Measurements from ENCODE around the gene NCR2.

Gene NCR2

DNA sequence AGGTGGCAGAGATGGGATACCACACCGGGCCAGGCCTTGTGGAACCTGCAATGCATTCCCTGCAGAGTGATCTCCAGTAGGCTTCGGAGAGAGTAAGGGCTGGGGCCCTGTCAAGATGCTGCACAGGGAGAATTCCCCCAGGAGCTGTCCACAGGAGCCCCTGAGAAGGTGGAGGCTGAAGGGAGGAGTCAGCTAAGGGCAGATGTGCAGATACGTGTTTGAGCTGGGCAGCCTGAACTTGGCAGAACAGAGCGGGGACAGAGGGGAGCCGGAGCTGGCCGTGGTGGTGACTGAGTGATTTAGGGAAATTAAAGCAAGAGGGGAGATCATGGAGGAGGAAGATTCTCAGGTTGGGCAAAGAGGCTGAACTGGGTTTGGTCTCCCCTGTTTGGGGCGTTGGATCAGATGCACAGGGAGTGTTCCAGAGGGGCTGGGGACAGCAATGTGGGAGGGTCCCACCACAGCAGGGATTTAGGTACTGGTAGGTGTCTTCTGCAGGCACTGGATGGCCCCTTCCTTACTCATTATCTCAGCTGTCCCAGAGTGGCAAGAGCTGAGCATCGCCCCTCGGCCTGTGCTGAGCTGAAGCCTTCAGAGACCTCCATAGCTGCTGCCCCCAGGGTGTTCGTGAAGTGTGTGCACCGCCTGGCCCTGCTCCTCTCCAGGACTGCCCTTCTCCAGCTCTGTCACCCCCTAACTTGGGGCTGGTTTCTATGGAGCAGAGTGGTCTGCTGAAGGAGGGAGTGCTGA, 3.8 kb upstream of the NCR2 start:
- no peak for DNase-seq (ENCODE audit: low read depth in 2 of 2)

DNA sequence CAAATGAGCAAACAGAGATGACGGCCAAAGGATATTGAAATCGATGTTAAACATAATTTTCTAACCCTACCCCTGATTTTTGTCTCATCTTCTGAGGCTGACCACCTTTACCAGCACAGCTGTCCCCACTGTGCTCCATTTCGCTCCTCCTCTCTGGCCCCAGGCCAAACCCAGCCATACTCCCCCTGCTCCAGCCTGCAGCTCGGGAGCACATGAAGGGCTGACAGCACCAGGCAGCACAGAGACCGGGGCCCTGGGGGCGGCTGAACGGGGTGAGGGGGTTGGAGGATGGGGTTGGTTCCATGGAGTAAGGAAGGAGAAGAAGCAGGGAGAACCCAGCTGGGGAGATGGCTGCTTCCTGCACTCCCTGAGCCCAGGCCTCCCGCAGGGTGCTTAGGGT, 3.2 kb upstream of the NCR2 start:
- DNase-seq (ENCODE audit: low read depth in 2 of 2): no peak

DNA sequence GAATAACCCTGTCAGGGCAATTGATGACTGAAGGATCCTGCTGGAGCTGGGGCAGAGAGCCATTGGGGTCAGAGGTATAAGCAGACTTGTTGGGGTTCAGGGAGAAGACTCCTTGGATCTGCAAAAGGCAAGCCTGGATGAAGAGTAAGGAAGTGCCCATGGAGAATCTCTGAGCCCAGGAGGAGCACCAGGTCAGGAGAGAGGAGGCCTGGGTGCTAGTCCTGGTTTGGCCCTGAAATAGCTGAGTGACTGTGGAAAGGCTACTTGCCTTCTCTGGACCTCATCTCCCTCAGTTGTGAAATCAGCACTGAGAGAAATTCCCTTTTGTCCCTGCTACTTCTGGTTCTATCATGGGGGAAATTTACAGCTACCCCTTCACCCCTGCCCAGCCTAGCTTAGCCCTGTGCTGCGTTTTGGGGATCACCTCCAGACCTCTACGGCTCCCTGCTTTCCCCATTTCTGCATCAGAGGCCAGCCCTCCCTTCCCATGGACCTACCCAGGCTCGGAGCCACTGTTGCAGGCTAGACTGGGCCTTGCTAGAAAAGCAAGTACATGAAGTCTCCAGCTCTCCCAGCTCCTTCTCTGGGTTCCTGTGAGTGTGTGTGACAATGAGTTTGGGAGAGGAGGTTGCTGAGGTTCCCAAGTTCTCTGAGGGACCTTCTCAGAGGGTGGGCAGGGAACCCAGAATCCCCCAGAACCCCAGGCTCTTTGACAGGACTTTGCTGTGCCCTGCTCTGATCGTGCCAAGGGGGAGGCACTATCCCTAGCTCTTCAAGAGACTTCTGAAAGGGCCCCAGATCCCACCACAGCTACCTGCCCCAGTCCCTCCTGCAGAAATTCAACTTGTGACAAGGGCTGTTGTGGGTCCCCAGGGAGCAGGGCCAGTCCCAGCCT, 2.3 kb upstream of the NCR2 start:
- no peak for DNase-seq (ENCODE audit: low read depth in 2 of 2)

DNA sequence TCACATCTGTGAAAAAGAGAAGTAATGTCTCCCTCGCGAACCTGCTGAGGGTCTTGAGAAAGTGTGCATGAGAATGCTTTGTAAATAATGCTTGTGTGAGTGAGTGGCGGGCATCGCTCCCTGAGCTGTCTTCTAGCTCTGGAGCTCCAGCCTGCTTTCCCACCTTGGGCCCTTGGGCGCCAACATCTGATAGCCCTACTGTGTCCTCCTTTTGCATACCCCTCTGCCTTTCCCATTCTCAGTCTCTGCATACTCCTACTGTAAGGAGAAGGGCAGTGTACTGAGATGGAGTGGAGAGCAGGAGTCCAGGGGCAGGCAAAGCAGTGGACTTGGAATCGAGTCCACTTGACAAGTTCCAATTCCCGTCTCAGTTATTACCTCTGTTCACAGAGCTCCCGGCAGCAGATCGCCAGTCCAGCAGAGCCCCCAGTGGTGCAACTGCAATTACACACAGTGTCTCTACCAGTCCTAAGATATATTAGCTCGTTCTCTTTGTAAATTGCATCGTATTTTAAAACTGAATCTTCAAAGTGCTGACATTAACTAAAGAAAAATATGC, 847 bp upstream of the NCR2 start:
- no peak for DNase-seq (ENCODE audit: low read depth in 2 of 2)

DNA sequence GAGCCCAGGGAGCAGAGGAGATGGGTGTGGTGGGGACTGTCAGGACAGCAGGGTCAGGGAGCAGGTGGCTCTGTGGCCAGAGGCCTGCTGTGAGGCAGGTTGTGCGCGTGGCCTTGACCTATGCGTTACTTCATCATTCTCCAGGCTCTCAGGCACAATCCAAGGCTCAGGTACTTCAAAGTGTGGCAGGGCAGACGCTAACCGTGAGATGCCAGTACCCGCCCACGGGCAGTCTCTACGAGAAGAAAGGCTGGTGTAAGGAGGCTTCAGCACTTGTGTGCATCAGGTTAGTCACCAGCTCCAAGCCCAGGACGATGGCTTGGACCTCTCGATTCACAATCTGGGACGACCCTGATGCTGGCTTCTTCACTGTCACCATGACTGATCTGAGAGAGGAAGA, 535 bp downstream of the NCR2 start:
- DNase-seq (ENCODE audit: low read depth in 2 of 2): no peak

DNA sequence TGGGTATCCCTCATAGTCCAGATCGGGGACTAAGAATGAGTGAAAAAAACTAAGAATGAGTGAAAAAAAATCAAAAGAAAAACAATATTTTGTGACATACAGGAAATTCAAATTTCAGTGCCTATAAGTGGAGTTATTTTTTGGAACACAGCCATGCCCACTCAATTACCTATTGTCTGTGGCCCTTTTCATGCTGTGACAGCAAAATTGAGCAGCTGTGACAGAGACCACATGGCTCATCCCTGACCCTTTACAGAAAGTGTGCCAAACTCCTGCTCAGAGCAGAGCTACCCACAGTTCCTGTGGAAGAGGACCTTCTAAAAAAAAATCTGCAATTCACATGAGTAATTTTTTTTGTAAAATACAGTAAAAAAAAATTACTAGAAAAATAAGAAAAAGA, 1.4 kb downstream of the NCR2 start:
- DNase-seq (ENCODE audit: low read depth in 2 of 2): no peak

DNA sequence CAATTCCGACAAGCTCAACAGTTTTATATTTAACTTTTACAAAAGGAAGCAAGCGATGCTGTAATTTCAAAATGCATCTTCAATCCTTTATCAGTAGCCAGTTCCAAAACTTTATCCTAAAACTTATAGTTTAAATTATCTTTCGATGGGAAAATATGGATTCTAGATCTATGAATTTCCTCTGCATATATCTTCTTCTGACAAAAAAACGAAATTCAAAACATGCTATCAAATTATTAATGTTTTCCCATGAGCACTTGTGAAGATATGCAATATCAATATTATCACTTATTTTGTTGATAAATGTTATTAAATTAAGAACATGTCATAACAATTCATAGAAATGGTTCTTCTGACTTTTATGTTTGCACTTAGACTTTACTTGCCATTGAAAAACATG, 2.3 kb downstream of the NCR2 start:
- no peak for DNase-seq (ENCODE audit: low read depth in 2 of 2)

DNA sequence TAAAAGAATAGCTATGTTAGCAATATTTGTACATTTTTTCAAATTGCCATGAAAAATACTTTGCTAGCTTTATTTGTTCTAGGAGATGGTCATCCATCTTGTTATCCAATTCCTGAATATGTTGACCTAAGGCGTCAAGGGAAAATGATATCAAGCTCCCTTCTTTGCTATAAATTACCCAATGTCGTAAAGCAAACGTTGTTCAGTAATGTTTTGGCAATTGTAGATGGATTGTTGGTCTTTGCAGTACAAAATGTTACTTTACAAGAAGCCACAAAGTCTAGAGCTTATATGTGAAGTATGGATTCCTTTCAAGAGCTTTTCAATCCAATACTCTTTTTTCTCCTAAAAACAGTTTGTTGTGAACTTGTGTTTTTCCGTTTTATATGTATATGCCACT, 3.3 kb downstream of the NCR2 start:
- no peak for DNase-seq (ENCODE audit: low read depth in 2 of 2)

DNA sequence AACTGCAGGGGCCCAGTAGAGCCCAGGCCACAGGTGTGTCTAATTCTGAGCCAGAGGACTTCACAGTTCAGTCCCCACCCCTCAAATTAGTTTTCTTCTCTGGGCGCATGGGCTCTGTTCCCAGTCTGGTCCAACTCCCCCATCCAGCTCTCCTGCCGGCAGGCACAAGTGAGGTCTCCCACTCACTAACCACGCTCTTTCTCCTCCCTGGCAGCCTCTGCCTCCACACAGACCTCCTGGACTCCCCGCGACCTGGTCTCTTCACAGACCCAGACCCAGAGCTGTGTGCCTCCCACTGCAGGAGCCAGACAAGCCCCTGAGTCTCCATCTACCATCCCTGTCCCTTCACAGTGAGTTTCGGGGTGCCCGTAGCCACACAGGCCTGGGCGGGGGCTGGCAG, 6.2 kb downstream of the NCR2 start:
- DNase-seq (ENCODE audit: low read depth in 2 of 2): no peak

DNA sequence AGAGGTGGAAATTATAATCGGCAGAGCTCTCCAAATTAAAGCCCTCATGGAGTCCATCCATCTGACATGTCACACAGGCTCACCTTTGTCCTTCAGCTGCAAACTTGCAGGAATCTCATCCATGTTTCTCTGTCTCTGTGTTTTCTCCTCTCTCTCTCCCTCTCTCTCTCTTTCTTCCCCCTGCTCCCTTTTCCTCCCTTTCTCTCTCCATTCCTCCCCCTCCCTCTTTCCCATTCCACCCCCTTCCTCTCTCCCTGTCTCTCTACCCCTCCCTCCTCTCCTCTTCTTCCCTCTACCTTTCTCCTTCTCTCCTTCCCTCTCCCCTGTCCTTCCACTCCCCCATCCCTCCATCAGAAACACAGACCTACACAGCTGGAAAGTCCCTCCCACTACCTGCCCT, 6.8 kb downstream of the NCR2 start:
- no peak for DNase-seq (ENCODE audit: low read depth in 2 of 2)

DNA sequence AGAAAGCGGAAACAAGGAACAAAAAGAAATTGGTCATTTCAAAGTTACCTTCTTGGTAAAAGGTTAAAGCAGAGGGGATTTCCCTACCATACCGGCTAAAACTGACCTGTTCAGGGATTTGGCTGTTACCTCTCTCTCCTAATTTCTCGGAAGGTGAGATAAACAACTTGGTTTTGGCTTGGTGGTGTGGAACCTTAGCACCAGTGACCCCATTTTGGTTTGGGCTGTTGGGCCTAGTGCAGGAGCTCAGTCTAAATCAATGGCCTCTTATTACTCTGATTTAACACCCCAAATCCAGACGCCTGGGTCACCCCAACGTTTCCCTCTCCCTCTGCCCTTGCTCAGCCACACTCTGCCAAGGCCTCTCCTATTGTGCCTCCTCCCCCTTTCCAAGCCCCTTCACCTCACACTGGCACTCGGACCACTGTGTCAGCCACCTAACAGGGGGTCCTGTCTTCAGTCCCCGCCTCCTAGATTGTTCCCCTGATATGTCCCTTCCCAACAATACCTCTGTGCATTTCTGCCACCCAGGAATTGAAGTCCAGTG, 8.3 kb downstream of the NCR2 start:
- DNase-seq (ENCODE audit: low read depth in 2 of 2): no peak

DNA sequence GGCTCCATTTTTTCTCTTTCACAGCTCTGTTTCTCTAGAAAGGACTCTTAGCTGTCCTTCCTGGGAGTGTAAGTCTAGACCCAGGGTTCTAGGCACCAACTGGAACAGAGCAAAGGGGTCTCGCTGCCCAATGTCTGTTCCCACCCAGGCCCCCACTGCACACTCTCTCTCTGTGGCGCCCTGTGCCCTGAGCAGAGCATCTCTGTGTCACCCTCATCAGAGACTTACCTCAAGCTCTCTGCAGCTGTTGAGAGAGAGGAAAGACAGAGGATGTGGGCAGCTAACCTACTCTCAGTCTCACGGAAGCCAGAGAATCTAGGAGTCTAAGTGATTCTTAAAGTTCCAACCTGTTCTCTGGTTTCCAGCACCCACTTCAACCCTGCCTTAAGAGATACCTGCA, 9.5 kb downstream of the NCR2 start:
- DNase-seq (ENCODE audit: low read depth in 2 of 2): no peak

DNA sequence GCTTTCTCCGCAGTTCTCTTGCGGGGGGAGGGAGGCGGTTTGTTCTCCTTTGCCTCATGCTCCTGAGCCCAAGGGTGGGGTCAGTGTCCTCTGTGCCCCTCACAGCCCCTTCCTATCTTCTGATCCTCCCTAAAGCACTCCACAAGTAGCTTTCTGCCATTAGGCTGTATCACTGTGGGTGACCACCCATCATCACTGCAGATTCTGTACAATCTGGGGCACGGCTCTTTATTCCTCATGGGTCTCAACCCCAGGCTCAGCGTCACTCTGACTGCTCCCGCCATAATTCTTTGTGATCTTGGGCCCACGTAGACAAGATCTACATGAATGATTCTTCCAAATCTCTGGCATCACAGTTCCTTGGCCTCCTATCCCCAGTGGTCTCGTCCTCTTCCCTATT, 10.5 kb downstream of the NCR2 start:
- no peak for DNase-seq (ENCODE audit: low read depth in 2 of 2)

DNA sequence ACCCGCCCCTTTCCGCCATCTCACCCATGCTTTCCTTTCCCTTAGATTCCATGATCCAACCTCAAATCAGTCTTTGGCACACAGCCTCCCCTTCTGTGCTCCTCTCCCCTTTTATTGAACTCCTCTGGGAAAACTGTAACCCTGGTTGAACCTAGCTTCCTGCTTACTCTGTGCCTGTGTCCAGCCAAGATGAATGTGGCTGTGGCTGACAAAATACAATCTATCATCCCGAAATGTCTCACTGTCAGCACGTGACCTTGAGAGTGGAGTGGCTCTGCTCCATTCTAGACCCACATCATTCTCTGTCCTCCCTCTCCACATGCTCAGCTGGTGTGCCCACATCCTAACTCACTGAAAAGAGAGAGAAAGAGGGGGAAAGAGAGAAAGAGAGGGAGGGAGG, 11.0 kb downstream of the NCR2 start:
- no peak for DNase-seq (ENCODE audit: low read depth in 2 of 2)

DNA sequence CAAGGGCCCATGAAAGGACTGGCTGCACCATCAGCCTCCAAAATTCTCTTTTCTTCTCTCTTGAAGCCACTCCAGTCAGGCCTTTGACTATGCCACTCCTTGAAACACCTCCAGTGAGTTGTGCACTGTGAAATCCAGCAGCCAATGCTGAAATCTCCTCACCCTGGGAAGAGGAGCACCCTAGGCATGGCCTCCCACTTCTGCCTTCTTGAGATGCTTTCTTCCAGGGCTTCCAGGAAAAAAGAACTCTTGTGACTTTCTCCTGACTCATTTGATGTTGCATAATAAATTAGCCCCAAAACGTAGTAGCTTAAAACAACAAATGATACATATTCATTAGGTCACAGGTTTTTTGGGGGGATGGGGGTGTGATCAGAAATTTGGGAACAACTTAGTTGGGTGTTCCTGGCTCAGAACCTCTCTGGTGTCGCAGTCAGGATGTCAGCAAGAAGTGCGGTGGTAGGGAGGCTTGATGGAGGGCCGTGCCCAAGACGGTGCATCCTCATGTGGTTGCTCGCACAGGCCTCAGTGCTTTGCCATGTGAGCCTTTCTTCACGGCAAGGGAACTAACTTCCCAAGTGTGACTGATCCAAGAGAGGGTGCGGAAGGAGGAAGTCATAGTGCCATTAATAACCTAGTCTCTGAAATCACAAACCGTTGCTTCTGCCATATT, 12.1 kb downstream of the NCR2 start:
- no peak for DNase-seq (ENCODE audit: low read depth in 2 of 2)

DNA sequence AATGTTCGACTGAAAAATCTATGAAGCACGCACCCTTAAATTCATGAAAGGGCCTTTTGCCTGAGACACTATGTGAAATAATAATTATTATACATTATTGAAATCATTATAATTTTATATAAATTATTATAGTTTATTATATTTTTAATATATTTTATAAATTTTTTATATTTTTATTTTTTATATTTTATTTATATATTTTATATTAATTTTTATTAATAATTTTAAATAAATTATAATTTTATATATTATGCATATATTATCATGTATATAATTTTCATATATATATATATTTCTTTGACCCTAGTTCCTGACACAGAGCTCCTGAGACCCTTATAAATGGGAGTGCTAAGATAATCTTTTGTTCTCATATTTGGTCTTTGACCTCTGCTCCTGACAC, 13.5 kb downstream of the NCR2 start:
- no peak for DNase-seq (ENCODE audit: low read depth in 2 of 2)

DNA sequence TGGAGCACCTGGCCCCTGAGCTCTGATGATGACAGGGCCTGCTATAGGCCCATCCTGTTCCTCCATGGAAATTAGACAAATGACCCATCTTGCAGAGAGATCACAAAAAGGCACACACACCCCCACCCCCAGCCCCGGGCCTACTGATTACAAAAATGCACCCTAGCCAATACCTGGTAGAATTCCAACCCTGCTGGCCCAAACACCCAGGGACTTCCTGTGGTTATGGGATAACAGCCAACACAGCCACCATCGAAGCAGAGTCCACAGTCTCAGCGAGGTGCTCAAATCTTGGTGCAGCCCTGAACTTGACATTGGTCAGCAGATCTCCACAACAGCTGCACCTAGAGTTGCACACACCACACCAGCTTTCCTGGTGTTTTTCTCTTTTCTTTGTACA, 17.0 kb downstream of the NCR2 start:
- no peak for DNase-seq (ENCODE audit: low read depth in 2 of 2)

DNA sequence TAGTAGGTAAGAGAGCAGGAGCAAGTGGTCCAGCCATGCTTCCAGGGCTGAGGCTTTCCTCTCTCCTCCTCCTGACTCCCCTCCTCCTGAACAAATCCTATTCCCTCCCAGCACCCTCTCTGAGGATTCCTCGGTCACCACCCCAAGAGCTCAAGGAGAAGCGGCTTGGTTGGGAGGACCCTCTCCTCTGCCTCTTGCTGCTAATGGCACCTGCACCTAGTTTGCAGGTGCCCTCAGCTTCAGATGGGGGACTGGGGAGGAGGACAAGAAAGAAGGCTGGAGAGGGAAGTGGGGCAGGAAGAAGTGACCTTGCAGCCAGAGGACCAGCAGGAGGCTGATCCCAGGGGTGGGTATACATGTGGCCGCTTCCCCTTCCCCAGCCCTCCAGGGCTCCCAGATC, 17.5 kb downstream of the NCR2 start:
- no peak for DNase-seq (ENCODE audit: low read depth in 2 of 2)

DNA sequence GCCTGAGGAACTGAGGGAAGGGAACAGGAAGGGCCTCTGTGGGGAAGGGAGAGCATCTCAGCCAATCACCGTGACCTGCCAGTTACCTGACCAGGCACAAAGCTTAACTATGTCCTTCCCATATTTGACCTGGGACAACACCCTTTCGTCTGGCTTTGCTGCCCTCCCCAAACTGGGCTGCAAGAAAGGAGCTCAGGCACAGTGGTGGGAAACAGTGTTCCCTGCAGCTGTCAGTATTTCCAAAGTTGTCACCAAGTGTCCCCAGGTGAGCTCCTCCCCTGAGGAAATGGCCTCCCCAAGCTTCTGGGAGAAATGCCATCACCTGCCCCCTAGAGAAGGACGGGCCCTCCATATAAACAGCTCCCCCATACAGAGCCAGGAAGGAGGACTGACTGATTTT, 17.9 kb downstream of the NCR2 start:
- no peak for DNase-seq (ENCODE audit: low read depth in 2 of 2)

DNA sequence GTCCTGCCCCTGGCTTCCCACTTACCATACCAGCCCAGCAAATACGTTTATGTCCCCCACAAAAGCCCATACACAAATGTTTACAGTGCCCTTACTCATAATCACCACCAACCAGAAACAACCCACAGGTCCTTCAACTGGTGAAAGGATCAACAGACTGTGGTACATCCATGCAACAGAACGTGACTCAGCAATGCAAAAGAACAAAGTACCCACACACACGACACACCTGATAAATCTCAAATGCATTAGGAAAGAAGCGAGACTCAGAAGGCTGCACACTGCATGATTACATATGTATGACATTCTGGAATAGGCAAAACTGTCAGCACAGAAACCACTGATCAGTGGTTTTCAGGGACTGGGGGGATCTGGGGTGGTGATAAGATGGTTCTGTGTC, 20.5 kb downstream of the NCR2 start:
- DNase-seq (ENCODE audit: low read depth in 2 of 2): no peak

DNA sequence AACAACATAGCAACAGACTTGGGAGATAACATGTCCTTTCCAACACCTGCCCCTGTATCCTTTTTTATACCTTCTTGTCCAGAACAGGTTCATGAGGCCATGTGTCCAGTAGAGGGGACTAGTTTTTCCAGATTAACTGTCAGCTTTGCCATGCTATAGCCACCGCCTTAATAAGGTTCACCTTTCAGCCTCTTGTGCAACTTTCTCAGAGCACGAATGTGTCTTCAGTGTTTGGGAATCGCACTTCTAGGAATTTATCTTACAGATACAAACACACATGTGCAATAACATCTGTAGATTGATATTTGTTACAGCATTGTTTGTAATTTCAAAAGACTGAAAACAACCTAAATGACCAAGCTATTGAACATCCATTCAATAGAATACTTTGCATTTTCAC, 21.4 kb downstream of the NCR2 start:
- no peak for DNase-seq (ENCODE audit: low read depth in 2 of 2)

DNA sequence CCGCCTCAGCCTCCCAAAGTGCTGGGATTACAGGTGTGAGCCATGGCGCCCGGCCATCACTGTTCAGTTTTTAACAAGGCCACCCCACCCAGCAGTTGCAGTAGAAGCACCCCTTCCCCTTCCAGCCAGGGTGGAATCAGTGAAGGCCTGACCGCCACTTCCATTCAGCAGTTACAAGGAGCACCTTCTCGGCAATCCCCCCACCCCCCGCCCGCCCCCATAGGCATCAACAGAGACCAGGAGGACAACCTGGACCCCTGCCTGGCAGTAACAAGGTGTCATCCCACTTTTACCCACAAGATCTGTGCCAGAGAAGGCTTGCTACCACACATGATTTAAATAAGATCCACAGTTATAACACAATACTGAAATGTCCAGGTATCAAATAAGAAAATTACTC, 23.1 kb downstream of the NCR2 start:
- DNase-seq (ENCODE audit: low read depth in 2 of 2): no peak

Data from stimulated activated CD4-positive, alpha-beta T cell treated with anti-CD3 and anti-CD28 coated beads, Interleukin-12 subunit alpha, Interleukin-12 subunit beta, amount 100 ng/mL, for 24 hours (primary cell).